ENCODE results near the gene CSN3.
A peak's percentile ranks its signal among the peaks of the same experiment; 100 is the strongest.

CSN3 gene

GRCh38 chr4:70269674-70270073 lies 27.3 kb downstream of the CSN3 start:
- peak overlapping the region; percentile 27; the same call in 1 of the 2 replicates for H3K27ac ChIP-seq
- TF ChIP-seq CTCF (conservative IDR thresholded peaks at IDR 0.05), result peak; percentile 78

GRCh38 chr4:70277121-70277520 lies 34.7 kb downstream of the CSN3 start:
- no peak overlapping the region for H3K27ac ChIP-seq
- no peak for TF ChIP-seq CTCF (conservative IDR thresholded peaks at IDR 0.05)

GRCh38 chr4:70280567-70280966 lies 38.2 kb downstream of the CSN3 start:
- H3K27ac ChIP-seq, result no peak overlapping the region

GRCh38 chr4:70288651-70289050 lies 46.3 kb downstream of the CSN3 start:
- no peak for TF ChIP-seq CTCF (conservative IDR thresholded peaks at IDR 0.05)

More at GRCh38 chr4:70280567-70280966, 38.2 kb downstream of the CSN3 start:
- no peak for TF ChIP-seq CTCF (conservative IDR thresholded peaks at IDR 0.05)

GRCh38 chr4:70291341-70291740 lies 48.9 kb downstream of the CSN3 start:
- TF ChIP-seq CTCF (conservative IDR thresholded peaks at IDR 0.05), result no peak
- no peak overlapping the region for H3K27ac ChIP-seq

More at GRCh38 chr4:70288651-70289050, 46.3 kb downstream of the CSN3 start:
- H3K27ac ChIP-seq, result 0 out of 2 replicates have a peak overlapping the region, but pooled peaks have one; percentile 6

GRCh38 chr4:70297576-70297975 lies 55.2 kb downstream of the CSN3 start:
- TF ChIP-seq CTCF (conservative IDR thresholded peaks at IDR 0.05), result no peak
- H3K27ac ChIP-seq, result no peak overlapping the region

- TF ChIP-seq CTCF (conservative IDR thresholded peaks at IDR 0.05), result no peak
- H3K27ac ChIP-seq, result no peak overlapping the region
Measured at GRCh38 chr4:70298051-70298450, 55.7 kb downstream of the CSN3 start.
